GM21717 (cell line): ENCODE data around the gene REEP1.

ENCODE experiments used
- ATAC-seq: cut with Tn5 transposase; IDR thresholded peaks from one replicate; pipeline ENCODE4 v1.9.1; 2021; ENCODE audit warnings: mild to moderate bottlenecking, moderate library complexity; ENCODE audit not compliant: unreplicated experiment

Gene REEP1

DNA sequence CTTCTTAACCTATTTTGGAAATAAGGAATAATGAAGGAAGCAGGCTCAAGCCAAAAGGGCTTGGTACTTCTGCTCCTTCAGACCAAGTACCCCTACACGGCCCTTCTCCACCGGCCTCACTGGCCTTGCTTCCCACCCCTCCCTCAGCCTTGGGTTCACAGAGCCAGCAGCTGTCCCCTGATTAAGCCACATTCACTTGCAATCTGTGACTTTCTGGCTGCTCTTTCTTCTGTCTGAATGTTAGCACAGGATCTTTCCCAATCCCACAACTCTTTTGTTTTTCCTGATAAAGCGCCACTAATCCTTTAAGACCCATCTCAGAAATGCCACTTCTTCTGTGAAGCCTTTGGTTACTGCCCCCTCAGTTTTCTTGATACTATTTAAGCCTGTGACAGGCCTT lies 52.4 kb downstream of the REEP1 start:
- no peak for ATAC-seq

DNA sequence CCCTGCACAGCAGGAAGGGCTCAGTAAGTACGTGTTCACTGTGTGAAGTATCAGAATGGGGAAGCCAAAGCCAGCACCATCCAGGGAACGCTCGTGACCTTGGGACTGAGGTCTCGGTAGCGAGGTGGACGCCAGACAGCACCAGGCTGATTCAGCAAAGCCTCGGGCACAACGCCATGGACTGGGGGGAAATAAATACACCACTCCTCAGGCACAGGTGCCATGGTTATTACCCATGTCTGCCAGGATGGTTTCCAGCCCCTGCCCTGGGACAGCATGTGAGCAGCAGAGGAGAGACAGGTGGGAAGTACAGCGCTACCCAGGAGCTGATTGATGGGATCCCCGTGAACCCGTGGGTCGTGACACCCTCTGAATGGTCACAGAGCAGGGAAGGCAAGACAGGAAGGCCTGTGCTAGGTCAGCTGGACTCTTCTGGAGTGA lies 53.0 kb downstream of the REEP1 start:
- no peak for ATAC-seq

DNA sequence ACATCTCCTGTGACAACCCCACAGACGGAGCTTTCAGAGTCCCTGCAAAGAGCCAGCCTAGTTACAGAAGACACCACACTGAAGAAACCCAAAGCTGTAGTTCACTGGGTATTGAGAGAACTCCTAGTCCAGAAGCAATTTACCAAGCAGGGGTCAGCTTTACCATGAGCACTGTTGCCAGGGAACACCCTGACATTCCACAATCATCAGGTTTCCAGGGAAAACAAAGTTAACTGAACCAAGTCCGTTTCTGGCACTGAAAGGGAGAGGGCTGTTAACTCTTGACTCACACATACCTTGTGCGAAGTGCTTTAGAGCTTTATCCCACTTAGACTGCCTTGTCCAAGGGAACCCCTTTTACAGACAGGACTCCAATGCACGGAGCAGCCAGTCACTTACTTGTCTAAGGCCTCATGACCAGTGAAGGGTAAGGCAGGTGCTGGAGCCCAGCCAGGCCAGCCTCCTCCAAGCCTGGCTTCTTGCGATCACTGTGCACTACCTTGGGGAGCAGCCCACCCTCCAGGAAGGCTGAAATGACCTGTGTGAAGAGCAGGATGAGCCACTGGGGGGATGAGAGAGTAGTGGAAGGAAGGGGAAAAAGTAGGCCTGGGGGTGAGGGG lies 53.9 kb downstream of the REEP1 start:
- ATAC-seq, result no peak

DNA sequence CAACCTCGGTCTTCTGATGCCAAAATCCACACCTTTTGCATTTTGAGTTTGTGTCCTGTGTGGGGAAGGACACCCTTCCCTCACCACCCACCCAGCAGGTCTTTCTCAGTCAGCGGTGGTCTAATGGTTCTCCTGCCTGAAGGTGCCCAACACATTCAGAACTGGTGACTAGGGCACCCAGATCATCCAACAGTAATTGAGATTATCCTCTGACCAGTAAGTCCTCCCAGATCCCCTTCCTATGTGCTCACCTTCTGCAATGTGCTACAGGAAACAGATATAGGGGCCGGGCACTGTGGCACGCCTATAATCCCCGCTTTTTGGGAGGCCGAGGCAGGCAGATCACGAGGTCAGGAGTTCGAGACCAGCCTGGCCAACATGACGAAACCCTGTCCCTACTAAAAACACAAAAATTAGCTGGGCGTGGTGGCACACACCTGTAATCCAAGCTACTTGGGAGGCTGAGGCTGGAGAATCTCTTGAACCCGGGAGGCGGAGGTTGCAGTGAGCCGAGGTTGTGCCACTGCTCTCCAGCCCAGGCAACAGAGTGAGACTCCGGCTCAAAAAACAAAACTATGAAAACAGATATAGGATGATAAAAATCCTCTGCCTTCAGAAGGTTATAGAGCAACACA lies 56.2 kb downstream of the REEP1 start:
- no peak for ATAC-seq

DNA sequence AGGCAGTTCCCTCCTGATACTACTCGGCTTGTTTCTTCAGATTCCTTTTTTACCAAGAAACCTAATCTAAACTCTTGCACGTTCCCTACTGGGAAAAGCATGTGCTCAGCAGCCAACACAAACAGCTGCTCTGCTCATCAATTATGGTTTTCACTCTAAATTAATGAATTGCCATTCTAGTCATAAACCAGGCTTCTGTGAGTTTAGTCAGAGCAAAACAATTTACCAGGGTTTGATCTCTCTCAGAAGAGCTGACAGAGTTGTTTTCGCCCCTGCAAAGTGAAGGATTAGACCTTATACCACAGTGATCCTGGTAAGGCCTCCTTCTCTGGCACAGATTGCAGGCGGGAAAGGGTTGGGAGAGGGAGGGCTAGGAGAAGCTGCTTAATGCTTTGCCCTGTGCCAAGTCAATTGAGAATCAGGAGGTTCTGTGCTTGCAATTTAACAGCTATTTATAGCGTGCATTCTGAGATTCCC lies 57.2 kb downstream of the REEP1 start:
- no peak for ATAC-seq

DNA sequence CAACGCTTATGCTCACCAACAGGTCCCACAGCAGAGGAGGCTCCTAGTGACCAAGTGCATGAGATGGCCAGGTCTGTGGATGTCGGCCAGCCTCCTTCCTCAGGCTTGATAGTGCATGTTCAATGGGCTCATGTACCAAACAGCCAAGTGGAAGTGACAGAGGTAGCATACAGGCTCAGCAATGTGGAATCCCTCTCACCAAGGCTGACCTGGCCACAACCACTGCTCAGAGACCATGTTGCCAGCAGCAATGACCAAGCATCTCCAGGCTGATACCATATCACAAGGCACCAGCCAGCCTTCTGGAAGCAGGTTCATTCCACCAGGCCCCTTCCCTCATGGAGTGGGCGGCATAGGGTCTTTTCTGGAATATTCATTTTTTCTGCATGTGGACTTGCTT lies 61.5 kb downstream of the REEP1 start:
- no peak for ATAC-seq

DNA sequence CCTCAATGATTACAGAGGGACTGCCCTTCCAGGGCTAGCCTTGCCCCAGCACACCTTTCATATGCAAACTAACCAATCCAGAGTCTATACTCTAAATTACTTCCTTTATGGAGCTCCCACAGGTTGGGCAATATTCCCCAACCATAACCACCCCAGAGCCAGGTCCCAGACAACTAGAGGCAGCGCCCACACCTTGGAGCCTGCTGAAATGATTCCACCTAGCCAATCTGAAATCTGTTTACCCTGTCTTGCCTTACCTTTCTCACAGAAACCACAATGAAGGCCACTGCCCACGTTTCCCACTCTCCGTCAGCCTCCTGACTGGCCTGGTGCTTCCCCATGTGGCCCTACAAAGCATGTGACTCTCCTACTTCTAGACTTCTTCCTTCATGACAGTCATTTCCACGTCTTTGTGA lies 62.0 kb downstream of the REEP1 start:
- ATAC-seq, result peak; percentile 28

DNA sequence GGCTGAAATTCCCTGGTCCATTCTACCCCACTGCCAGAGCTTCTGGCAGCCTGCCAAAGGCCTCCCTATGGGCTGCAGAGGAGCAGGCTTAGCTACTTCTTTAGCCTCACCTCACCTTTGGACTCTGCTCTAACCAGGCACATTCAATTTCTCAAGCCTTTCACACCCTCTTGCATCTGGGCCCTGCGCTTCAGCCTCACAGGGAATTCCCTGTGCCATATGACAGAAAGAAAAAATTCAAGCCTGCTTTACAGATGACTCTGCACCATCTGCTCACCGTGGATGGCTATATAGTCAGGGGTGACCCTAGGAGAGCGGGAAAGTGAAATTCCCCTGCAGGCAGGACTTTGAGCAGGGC lies 62.5 kb downstream of the REEP1 start:
- peak; percentile 68 for ATAC-seq

DNA sequence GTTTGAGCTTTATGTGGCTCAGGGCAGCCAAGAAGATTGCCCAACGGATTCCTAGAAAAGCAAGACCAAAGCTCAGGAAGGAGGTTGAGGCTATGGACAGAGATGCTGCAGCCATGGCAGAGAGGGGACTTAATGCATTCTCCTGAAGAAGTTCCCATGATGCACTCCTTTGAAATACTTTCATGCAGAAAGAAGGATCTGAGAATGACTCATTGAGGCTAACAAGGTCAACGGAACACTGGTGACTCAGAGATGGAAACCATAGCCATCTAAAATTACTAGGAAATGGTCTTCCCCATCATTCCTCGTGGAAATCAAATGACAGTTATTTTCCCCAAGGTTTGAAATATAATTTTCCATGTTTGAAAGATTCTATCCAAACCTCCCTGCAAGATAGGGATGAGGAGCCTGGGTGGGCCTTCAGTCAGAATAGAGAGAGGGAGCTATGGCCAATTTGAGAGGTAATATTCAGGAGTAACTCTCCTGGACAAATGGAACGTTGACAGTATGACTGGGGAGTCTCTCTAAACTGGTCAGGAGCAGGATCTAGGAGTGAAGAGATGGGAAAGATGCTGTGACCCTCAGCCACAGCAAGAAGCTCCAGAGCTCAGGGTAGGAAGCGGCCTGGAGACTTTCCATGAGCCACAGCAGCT lies 63.0 kb downstream of the REEP1 start:
- ATAC-seq, result no peak

DNA sequence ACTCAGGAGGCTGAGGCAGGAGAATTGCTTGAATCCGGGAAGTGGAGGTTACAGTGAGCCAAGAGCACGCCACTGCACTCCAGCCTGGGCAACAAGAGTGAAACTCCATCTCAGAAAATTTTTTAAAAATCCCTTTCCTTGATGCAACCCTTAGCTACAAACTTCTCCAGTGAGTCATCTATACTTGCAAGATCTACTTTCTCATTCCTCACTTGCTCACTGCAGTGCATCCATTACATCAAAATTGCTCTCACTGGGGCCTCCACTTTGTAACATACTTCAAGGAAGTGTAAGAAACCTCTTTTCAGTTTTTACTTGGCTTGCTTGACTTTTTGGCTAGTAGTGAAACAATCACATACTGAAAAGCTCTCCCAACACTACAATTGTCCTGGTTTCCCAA lies 65.3 kb downstream of the REEP1 start:
- ATAC-seq, result no peak

DNA sequence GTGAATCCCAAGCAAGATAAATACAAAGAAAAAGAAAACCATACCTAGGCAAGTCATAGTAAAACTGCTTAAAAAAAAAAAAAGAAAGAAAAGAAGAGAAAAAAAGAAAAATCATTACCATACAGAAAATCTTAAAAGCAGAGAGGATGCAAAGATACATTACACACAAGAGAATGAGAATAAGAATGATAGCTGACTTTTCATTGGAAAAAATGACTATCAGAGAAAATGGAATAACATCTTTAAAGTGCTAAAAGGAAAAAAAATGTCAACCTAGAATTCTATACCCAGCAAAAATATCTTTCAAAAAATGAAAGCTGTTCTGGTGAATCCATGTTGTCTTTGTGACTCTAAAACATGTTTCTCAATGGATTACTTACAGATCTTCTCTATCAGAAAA lies 66.2 kb downstream of the REEP1 start:
- no peak for ATAC-seq

DNA sequence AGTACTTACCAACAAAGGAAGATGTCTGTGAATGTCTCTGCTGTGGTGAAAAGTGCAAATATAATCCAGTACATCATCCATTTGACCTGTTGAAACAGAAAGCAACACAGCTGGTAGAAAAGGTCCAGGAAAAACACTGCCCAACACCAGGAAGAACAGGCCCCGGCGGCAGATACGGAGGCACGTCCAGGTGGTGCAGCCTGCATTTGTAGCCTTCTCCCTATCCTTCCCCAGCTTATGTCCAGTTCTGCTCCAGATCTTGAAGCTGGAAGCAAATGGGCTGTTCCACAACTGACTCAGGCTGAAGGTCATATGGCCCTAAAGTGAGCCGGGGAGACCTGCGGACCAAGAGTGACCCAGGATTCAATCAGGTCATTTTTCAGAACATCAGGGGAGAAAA lies 73.5 kb downstream of the REEP1 start:
- ATAC-seq, result no peak

DNA sequence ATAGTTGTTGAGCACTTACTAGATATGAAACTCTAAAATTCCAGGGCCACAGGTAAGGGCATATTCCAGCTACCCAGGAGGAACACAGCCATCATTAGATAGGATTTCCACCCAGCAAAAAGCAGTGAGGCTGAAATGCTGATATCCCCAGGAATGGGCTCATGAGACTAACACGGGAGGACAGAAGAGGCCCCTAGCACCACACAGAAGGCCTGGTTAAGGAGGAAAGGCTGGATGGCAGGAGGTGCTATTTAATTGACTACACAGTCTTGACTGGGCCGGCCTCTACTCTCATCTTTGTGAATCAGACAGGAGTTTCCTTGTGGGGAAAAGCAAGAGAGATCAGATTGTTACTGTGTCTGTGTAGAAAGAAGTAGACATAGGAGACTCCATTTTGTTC lies 76.4 kb downstream of the REEP1 start:
- ATAC-seq, result no peak

DNA sequence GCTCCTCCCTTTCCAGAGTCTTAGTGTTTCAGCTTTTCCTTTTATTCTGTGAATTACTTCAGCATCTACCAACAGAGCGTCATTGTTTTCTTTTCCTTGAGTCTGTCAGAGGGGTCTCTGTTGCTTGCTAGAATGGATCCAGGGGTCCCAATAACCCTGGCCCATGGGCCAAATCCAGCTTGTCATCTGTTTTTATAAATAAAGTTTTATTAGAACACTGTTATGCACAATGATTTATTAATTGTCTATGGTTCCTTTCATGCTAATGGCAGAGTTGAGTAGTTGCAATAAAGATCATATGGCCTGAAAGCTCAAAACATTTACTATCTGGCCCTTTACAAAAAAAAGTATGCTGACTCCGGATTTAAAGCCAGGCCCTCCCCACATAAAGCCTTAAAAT lies 79.3 kb downstream of the REEP1 start:
- no peak for ATAC-seq

DNA sequence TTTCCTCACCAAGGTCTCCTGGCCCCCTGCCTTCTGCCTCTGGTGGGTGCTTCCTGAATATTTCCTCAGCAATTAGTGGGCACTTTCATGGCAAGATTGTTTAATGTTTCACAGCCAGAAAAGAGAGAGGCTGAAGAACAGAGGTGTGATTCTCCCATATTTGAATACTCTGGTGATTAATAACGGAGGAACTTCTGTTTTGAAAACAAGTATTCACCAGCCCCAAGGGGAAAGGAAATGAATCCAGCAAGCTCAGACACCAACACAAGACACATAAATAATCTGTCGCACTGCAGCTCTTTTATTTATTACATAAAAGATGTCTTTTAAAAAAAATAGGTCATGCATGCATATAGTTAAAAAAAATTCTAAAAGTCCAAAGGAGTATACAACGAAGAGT lies 80.4 kb downstream of the REEP1 start:
- no peak for ATAC-seq

DNA sequence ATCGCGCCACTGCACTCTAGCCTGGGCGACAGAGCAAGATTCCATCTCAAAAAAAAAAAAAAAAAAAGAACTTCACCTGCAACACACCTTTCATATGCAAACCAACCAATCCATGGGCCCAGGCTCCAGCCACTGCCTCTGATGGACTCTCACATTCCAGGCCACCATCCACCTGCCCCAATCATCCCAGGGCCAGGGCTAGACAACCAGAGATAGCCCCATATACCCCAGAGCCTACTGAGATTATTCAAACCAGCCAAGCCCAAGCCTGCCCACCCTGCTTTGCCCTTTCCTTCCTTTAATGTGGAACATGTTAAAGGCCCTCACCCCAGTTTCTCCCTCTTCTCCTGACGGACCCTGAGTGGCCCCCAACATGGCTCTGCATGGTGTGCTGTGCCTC lies 81.1 kb downstream of the REEP1 start:
- no peak for ATAC-seq

DNA sequence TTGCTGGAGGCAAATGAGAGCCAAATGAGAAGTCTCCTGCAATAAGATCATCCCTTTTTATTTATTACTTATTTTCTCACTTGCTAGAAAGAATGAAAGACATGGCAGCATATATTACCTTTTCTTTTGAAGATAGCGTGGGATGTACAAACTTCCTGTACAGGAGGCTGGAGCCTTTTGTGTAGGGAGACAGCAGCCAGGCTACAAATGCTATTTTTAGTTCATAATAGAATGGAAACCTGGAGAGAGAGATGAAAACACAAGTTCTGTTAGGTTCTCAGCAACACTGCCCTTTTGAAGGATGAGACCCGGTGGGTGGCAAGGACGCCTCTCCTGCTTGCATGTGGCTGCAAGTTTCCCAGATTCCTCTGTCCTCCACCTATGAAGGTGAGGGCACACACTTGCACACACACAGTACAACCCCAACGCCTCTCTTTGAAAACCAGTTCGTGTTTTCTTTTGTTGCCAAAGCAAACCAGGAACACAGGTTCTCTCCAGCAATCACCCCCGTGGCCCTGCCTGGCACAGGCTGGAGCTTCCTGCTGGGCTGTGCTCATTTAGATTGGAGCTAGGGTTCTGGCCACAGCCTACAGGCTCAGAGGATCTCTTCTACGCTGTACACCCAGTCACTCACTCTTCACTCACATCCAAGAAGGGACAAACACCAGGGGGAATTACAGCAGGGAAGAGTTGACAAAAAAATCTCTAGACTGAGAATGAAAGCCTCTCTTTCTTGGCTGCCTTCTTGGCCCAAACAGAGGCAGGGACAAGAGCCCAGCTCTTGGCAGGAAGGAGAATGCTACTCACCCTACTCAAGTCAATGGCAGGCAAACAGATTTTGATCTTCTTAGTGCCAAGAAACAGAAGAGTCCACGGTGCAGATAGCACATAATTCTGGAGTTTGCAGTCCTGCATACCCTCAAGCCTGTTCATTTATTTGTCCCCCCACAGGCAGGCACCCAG lies 82.6 kb downstream of the REEP1 start:
- ATAC-seq, result no peak

DNA sequence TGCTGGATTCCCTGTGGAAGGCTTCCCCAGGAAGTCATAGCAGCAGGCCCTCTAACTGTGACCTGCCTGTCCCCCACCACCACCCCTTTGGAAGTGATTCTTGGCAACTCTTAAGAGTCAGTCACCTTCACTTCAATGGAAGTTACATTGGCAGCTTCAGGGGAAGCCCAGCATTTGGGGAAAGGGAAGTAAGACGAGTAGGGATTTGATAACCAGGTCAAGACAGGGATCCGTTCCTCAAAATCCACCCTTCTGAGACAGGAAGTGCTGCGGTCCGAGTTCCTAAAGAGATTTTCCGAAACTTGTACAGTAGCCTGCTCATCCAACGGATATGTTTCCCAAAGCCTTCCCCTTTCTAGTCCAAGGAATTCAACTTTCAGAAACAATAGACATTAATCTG lies 84.0 kb downstream of the REEP1 start:
- no peak for ATAC-seq

DNA sequence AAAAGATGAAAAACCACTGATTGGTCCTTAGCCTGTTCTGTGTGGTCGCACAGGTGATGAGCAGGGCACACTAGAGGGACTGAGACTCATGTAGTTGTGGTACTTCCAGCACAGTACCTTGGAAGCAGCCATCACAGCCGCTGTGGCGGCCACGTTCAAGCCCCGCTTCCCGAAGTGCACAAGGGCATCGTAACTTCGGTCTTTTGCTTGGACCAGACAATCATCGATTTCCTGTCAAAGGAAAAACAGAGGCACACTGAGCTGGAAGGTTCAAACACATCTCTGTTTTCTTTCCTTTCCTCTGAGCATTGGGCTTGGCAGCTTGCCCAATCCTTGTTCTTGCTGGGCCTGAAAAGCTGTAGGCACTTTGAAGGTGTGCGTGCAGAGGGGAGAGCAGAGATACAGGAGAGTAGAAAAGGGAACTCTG lies 85.6 kb downstream of the REEP1 start:
- ATAC-seq, result no peak

DNA sequence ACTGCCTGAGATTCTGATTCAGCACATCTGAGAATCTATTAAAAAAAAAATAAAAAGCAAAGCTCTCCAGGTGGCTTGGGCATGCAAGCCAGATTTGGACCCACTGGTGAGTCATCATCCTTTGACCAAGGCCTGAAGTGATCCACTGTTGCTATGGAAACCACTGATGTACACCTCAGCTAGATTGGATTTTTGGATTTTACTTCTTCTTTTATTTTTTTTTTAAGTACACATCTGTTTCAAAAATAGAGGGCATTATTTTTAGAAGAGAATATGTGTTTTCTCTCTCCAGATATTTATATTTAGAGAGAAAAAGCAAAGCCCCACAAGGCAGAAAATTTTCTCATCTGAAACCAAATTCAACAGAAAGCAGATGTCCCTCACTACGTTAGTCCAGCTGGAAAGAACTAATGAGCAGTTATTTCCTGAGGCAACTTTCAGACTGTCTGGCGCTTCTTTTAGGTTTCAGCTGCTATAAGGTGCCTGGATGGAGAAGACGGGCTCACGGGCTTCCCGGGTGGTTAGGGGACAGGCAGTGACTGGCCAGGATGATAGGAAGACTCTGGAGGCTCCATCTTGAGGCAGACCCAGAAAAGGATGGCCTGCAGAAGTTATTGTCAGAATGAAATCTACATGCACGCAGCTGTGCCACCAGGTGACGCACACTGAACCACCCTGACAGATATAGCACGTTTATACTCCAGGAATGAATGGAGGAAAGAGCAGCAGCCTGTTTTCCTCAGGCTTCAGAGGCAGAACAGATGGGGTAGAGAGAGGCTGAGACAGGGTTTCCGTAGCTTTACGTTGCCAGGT lies 87.6 kb downstream of the REEP1 start:
- ATAC-seq, result peak; percentile 58
